MCF 10A (cell line): Measurements from ENCODE around the gene FAM237A. TPM values are rescaled to one million over a fixed set of nuclear protein-coding genes. Genes with fewer than 3 reads are reported as not detected.
A peak's percentile ranks its signal among the peaks of the same experiment; 100 is the strongest.

Experiments used
- BruUV-seq: library from RNA; stranded (reverse); fragments of 400-500 nt; replicated peaks from 2 replicates; lab custom pipeline; 2021; lab: Mats Ljungman, UMichigan
- CTCF ChIA-PET: fragments of 300-600 bp; sonication (Branson Sonifier 250); formaldehyde crosslinking; extraction: SDS; loops from one replicate; lab custom pipeline; 2021; ENCODE audit warnings: antibody characterized with exemption, inconsistent platforms; lab: Yijun Ruan, JAX
- POLR2A ChIA-PET: fragments of 300-600, 350-650 bp; sonication (Branson Sonifier 250); formaldehyde crosslinking; extraction: SDS; loops from one replicate; lab custom pipeline; 2020; ENCODE audit warnings: antibody characterized with exemption, inconsistent platforms; lab: Yijun Ruan, JAX
- DNase-seq: peaks from one replicate; pipeline ENCODE4 v3.0.0-alpha.2; 2018; ENCODE audit not compliant: unreplicated experiment
- H3K27ac Mint-ChIP-seq: one replicate; pipeline ENCODE4 v1.8.0; 2022; ENCODE audit warnings: mild to moderate bottlenecking, low read depth, mixed read lengths; ENCODE audit not compliant: unreplicated experiment
- H3K27me3 Mint-ChIP-seq: one replicate; pipeline ENCODE4 v1.8.0; 2022; ENCODE audit warnings: mixed read lengths; ENCODE audit not compliant: insufficient read depth, unreplicated experiment
- H3K36me3 Mint-ChIP-seq: one replicate; pipeline ENCODE4 v1.8.0; 2022; ENCODE audit warnings: mild to moderate bottlenecking, moderate library complexity, mixed read lengths; ENCODE audit not compliant: insufficient read depth, unreplicated experiment
- H3K4me1 Mint-ChIP-seq: one replicate; pipeline ENCODE4 v1.8.0; 2022; ENCODE audit warnings: mixed read lengths; ENCODE audit not compliant: insufficient read depth, unreplicated experiment
- H3K4me3 Mint-ChIP-seq: one replicate; pipeline ENCODE4 v1.8.0; 2022; ENCODE audit warnings: mild to moderate bottlenecking, moderate library complexity, mixed read lengths; ENCODE audit not compliant: unreplicated experiment
- H3K9me3 Mint-ChIP-seq: one replicate; pipeline ENCODE4 v1.8.0; 2022; ENCODE audit warnings: mixed read lengths; ENCODE audit not compliant: unreplicated experiment
- CTCF ChIP-seq: fragments of 200-600 bp; IDR thresholded peaks from one replicate; pipeline ENCODE4 v1.8.0; 2022; ENCODE audit warnings: antibody characterized with exemption, mild to moderate bottlenecking; ENCODE audit not compliant: unreplicated experiment
- intact Hi-C: fragments of 100-400 bp; cut with micrococcal nuclease; formaldehyde crosslinking; loops from 2 replicates; pipeline ENCODE4 v1.14.1; 2022
- total RNA-seq: library from RNA; stranded (reverse); gene quantifications from 2 replicates; pipeline ENCODE4 v1.2.3, GENCODE V29; 2022

FAM237A gene
- total RNA-seq, 1 experiment from 2014 or later = not detected

- Mint-ChIP-seq H3K4me1 (peaks cover 6% of the 10 kb centered on the region), H3K27ac (peak overlapping the region; percentile 72), H3K4me3 (peak overlapping the region; percentile 43), H3K9me3 (no peaks in the 10 kb centered on the region), H3K27me3 (no peaks in the 10 kb centered on the region), H3K36me3 (no peaks in the 10 kb centered on the region)
- intact Hi-C loops = no loop called here
- BruUV-seq = no TSS peak
- POLR2A ChIA-PET = interaction anchor here (0.7 to 0.8 kb wide), 2 partner anchors 19 to 116 kb away, joined by 4 read pairs; no protein-coding TSS in a partner anchor
- CTCF ChIA-PET = interaction anchor here (1.2 kb wide), 1 partner anchor 24 kb away, joined by 3 read pairs; no protein-coding TSS in a partner anchor
- no peak for TF ChIP-seq CTCF
- peak; percentile 49 for DNase-seq
These were observed 28.4 kb downstream of the FAM237A start for GRCh38 chr2:206670531-206671319.

- no peak for TF ChIP-seq CTCF
- BruUV-seq = no TSS peak
These were observed 41.3 kb downstream of the FAM237A start for GRCh38 chr2:206683546-206683945.

GRCh38 chr2:206688453-206688852, 46.2 kb downstream of the FAM237A start:
- no peaks in the 10 kb centered on the region for H3K36me3 Mint-ChIP-seq
- POLR2A ChIA-PET = interaction anchor here (0.7 kb wide), 1 partner anchor 445 kb away, joined by 4 read pairs; no protein-coding TSS in a partner anchor
- no peaks in the 10 kb centered on the region for H3K27me3 Mint-ChIP-seq
- intact Hi-C loops = no loop called here
- BruUV-seq = no TSS peak
- no peaks in the 10 kb centered on the region for H3K4me1 Mint-ChIP-seq
- CTCF ChIA-PET = no interaction called here
- TF ChIP-seq CTCF = no peak
- H3K9me3 Mint-ChIP-seq = no peaks in the 10 kb centered on the region
- no peak overlapping the region for H3K27ac Mint-ChIP-seq
- no peak overlapping the region for H3K4me3 Mint-ChIP-seq
- DNase-seq = no peak

More at GRCh38 chr2:206683546-206683945, 41.3 kb downstream of the FAM237A start:
- POLR2A ChIA-PET = no interaction called here
- Mint-ChIP-seq H3K9me3 (no peaks in the 10 kb centered on the region), H3K27ac (no peak overlapping the region), H3K4me1 (no peaks in the 10 kb centered on the region), H3K27me3 (no peaks in the 10 kb centered on the region), H3K36me3 (no peaks in the 10 kb centered on the region), H3K4me3 (no peak overlapping the region)
- intact Hi-C loops = no loop called here
- no peak for DNase-seq
- CTCF ChIA-PET = no interaction called here

GRCh38 chr2:206688990-206689389, 46.7 kb downstream of the FAM237A start:
- CTCF ChIA-PET = interaction anchor here (0.6 to 2.5 kb wide), 3 partner anchors 12 to 114 kb away, joined by 3 to 25 read pairs (median 5); no protein-coding TSS in a partner anchor
- POLR2A ChIA-PET = interaction anchor here (0.7 kb wide), 1 partner anchor 445 kb away, joined by 4 read pairs; no protein-coding TSS in a partner anchor
- intact Hi-C loops = no loop called here
- TF ChIP-seq CTCF = no peak
- no peaks in the 10 kb centered on the region for H3K36me3 Mint-ChIP-seq
- no TSS peak for BruUV-seq
- no peaks in the 10 kb centered on the region for H3K9me3 Mint-ChIP-seq
- no peak for DNase-seq
- no peak overlapping the region for H3K4me3 Mint-ChIP-seq
- H3K27ac Mint-ChIP-seq = no peak overlapping the region
- H3K27me3 Mint-ChIP-seq = no peaks in the 10 kb centered on the region
- H3K4me1 Mint-ChIP-seq = no peaks in the 10 kb centered on the region
